GM12892 (cell line): Measurements from ENCODE around the gene FGFR2.
"Not testable (repeated sequence)": the region's sequence is repeated elsewhere in the genome, so short reads cannot be mapped to it uniquely, and the experiment has no call there.

Experiments used
- DNase-seq: peaks from one replicate; pipeline ENCODE4 v3.0.0; 2011; ENCODE audit not compliant: insufficient read length
- FAIRE-seq: peaks from 2 replicates; lab custom pipeline; 2011; peaks lifted over from hg19 to GRCh38; lab: Jason Lieb, UNC
- POLR2A ChIP-seq: IDR thresholded peaks from 2 replicates; pipeline ENCODE4 v1.6.1; 2011; ENCODE audit warnings: low read depth, low read length, control low read depth
- POLR2AphosphoS5 ChIP-seq: IDR thresholded peaks from 2 replicates; pipeline ENCODE4 v1.6.1; 2011; ENCODE audit warnings: low read depth, low read length, control low read depth
- TAF1 ChIP-seq: IDR thresholded peaks from 2 replicates; pipeline ENCODE4 v1.6.1; 2011; ENCODE audit warnings: low read depth, mild to moderate bottlenecking, control low read depth, low read length, borderline replicate concordance

FGFR2 gene

GRCh38 chr10:121521794-121522556 is 76.3 kb downstream of the FGFR2 start:
- FAIRE-seq (no peak), DNase-seq (no peak)

GRCh38 chr10:121520526-121520925 is 77.7 kb downstream of the FGFR2 start:
- FAIRE-seq, DNase-seq: not testable (repeated sequence)

More at GRCh38 chr10:121521794-121522556, 76.3 kb downstream of the FGFR2 start:
- TF ChIP-seq TAF1 = no peak
- no peak for TF ChIP-seq POLR2A
- TF ChIP-seq POLR2AphosphoS5 = no peak

DNA sequence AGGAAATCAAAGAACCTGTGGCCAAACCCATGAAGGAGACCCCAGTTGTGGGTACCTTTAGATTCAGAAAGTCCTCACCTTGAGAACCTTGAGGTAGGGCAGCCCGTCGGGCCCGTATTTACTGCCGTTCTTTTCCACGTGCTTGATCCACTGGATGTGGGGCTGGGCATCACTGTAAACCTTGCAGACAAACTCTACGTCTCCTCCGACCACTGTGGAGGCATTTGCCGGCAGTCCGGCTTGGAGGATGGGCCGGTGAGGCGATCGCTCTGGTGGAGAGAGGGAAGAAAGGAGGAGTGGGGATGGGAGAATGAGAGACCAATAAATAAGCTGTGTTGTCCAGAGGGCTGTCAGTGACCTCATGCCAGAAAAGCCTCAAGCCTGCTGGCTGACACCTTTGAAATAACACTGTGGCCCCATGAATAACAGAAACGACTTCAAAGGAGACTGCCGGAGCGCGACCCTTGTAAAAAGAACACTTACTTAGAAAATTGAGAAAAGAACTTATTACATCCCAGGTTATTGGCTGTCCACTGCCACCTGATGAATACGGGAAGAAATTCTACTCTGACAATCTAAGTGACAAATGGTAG is 78.2 kb downstream of the FGFR2 start:
- no peak for FAIRE-seq
- TF ChIP-seq POLR2A (no peak), POLR2AphosphoS5 (no peak), TAF1 (no peak)
- no peak for DNase-seq

- no peak for DNase-seq
- FAIRE-seq = no peak
- TF ChIP-seq POLR2A (no peak), POLR2AphosphoS5 (no peak), TAF1 (no peak)
Observed at GRCh38 chr10:121519411-121519810, 78.8 kb downstream of the FGFR2 start.

DNA sequence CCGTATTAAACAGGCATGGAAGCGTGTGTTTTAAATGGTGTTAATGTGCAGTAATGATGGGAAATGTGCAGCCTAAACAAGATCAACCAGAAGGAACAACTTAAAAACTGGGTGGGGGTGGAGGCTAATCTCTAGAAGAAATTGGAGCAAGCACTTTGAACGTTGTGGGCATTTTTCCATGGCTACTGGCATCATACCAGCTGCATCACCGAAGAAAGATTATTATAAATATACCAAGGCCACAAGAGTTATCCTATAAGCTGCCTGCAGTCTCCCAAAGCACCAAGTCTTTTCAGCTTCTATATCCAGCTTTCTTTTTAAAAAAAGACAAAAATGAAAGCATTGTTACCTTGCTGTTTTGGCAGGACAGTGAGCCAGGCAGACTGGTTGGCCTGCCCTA is 79.9 kb downstream of the FGFR2 start:
- no peak for FAIRE-seq
- no peak for DNase-seq
- TF ChIP-seq TAF1 (no peak), POLR2A (no peak), POLR2AphosphoS5 (no peak)

DNA sequence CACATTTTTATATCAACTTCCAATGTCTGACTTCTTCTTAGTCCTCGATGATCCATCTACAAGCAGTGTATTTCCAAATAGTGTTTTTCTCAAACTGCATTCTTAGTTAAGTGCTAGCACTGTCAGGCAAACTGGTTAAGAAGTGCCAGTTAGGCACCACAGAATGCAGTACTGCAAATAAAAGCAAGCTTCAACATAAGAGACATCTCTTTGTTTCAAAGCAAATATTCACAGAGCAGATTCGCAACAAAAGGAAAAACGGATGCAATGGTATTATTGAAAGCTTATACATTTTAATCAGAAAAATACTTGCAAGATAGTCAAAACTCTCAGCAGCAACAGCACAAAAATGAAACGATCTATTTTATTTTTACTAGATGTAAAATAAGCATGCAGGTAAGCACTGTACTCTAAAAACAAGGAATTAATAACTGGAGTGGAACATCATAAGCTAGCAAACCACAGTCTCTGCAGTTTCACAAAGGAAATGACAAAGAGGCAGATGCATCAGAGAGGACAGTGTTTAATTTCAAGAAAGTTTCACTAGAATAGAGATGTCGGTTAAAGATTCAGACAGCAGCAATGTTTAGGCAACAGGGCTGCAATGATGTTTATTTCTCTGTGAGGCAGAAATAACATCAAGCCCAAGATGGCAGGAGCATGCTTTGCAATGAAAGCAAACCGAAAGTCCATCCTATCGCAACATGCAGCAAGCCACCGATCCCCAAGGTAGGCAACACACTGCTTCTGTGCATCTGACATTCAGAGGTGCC is 82.0 kb downstream of the FGFR2 start:
- no peak for DNase-seq
- TF ChIP-seq POLR2AphosphoS5 (no peak), POLR2A (no peak), TAF1 (no peak)
- no peak for FAIRE-seq

GRCh38 chr10:121514141-121514865 is 83.9 kb downstream of the FGFR2 start:
- DNase-seq (no peak), FAIRE-seq (no peak)

GRCh38 chr10:121511943-121512342 is 86.3 kb downstream of the FGFR2 start:
- DNase-seq (no peak), FAIRE-seq (no peak)
- TF ChIP-seq TAF1 (no peak), POLR2A (no peak), POLR2AphosphoS5 (no peak)

More at GRCh38 chr10:121514141-121514865, 83.9 kb downstream of the FGFR2 start:
- TF ChIP-seq POLR2A (no peak), POLR2AphosphoS5 (no peak), TAF1 (no peak)

- TF ChIP-seq POLR2A (no peak), TAF1 (no peak), POLR2AphosphoS5 (no peak)
- no peak for DNase-seq
- FAIRE-seq = no peak
Observed at GRCh38 chr10:121511460-121511859, 86.8 kb downstream of the FGFR2 start.

- DNase-seq = no peak
- TF ChIP-seq TAF1 (no peak), POLR2AphosphoS5 (no peak), POLR2A (no peak)
- FAIRE-seq = no peak
Observed at GRCh38 chr10:121510201-121510771, 88.0 kb downstream of the FGFR2 start.

- no peak for FAIRE-seq
- no peak for TF ChIP-seq POLR2A
- no peak for TF ChIP-seq POLR2AphosphoS5
- TF ChIP-seq TAF1 = no peak
- no peak for DNase-seq
Observed at GRCh38 chr10:121509796-121510195, 88.4 kb downstream of the FGFR2 start.

- TF ChIP-seq TAF1 = no peak
- TF ChIP-seq POLR2AphosphoS5 = no peak
- no peak for TF ChIP-seq POLR2A
- FAIRE-seq (no peak), DNase-seq (no peak)
Observed at GRCh38 chr10:121509112-121509511, 89.1 kb downstream of the FGFR2 start.
